HEK293 (cell line): ENCODE measurements around the gene RCSD1.

Experiments used
- GLI4 ChIP-seq: fragments of 450-650 bp; formaldehyde crosslinking; IDR thresholded peaks from 2 replicates; pipeline ENCODE4 v1.5.1; 2016; ENCODE audit warnings: missing biosample characterization, missing genetic modification characterization
- SP3 ChIP-seq: fragments of 450-650 bp; formaldehyde crosslinking; IDR thresholded peaks from 2 replicates; pipeline ENCODE4 v1.5.1; 2016; ENCODE audit warnings: missing biosample characterization, missing genetic modification characterization
- TF ChIP-seq, protein P1 (sequence below): sonication (generic); formaldehyde crosslinking; IDR thresholded peaks from 2 replicates; pipeline ENCODE4 v1.8.1; 2022; ENCODE audit warnings: mild to moderate bottlenecking, moderate library complexity, missing genetic modification reagents
- TF ChIP-seq, protein P2 (sequence below): fragments of 450-650 bp; formaldehyde crosslinking; IDR thresholded peaks from 2 replicates; pipeline ENCODE4 v1.5.1; 2017; ENCODE audit warnings: missing biosample characterization, missing genetic modification characterization

DNA sequence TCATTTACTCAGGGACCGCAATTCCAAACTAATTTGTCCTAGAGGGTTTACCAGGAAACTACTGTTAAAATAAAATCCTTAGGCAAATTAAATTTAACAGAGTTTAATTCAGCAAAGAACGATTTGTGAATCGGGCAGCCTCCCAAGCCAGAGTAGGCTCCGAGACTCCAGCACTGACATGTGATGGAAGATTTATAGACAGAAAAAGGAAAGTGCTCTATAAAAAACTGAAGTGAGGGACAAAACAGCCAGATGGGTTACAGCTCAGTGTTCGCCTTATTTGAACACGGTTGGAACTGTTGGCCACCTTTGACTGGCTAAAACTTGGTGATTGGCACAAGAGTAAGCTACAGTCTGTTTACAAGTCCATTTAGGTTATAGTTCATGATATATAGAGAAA lies 35.2 kb upstream of the RCSD1 start:
- TF ChIP-seq SP3 (tag by site-specific recombination) (no peak), GLI4 (tag by site-specific recombination) (no peak)
- TF ChIP-seq, protein P1, sequence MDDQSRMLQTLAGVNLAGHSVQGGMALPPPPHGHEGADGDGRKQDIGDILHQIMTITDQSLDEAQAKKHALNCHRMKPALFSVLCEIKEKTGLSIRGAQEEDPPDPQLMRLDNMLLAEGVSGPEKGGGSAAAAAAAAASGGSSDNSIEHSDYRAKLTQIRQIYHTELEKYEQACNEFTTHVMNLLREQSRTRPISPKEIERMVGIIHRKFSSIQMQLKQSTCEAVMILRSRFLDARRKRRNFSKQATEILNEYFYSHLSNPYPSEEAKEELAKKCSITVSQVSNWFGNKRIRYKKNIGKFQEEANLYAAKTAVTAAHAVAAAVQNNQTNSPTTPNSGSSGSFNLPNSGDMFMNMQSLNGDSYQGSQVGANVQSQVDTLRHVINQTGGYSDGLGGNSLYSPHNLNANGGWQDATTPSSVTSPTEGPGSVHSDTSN (CRISPR knock-in tag) = no peak
- TF ChIP-seq, protein P2, sequence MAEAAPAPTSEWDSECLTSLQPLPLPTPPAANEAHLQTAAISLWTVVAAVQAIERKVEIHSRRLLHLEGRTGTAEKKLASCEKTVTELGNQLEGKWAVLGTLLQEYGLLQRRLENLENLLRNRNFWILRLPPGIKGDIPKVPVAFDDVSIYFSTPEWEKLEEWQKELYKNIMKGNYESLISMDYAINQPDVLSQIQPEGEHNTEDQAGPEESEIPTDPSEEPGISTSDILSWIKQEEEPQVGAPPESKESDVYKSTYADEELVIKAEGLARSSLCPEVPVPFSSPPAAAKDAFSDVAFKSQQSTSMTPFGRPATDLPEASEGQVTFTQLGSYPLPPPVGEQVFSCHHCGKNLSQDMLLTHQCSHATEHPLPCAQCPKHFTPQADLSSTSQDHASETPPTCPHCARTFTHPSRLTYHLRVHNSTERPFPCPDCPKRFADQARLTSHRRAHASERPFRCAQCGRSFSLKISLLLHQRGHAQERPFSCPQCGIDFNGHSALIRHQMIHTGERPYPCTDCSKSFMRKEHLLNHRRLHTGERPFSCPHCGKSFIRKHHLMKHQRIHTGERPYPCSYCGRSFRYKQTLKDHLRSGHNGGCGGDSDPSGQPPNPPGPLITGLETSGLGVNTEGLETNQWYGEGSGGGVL (tag by site-specific recombination) = no peak
